ENCODE measurements around the gene ZBED2.

Gene ZBED2

GRCh38 chr3:111584744-111585143, 10.4 kb downstream of the ZBED2 start (continued):
- TF ChIP-seq GLIS3 (CRISPR knock-in tag; IDR thresholded peaks at IDR 0.05) (no peak), ZNF565 (CRISPR knock-in tag; conservative IDR thresholded peaks at IDR 0.05; ENCODE audit: low read depth) (no peak)
- TF ChIP-seq, protein P1, sequence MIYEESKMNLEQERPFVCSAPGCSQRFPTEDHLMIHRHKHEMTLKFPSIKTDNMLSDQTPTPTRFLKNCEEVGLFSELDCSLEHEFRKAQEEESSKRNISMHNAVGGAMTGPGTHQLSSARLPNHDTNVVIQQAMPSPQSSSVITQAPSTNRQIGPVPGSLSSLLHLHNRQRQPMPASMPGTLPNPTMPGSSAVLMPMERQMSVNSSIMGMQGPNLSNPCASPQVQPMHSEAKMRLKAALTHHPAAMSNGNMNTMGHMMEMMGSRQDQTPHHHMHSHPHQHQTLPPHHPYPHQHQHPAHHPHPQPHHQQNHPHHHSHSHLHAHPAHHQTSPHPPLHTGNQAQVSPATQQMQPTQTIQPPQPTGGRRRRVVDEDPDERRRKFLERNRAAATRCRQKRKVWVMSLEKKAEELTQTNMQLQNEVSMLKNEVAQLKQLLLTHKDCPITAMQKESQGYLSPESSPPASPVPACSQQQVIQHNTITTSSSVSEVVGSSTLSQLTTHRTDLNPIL (CRISPR knock-in tag; IDR thresholded peaks at IDR 0.05; ENCODE audit: low read depth) = no peak

- TF ChIP-seq GLIS3 (CRISPR knock-in tag; IDR thresholded peaks at IDR 0.05) = no peak
- TF ChIP-seq TCF4 (CRISPR knock-in tag; IDR thresholded peaks at IDR 0.05; ENCODE audit: borderline replicate concordance) = no peak
- no peak for TF ChIP-seq ESRRG (CRISPR knock-in tag; IDR thresholded peaks at IDR 0.05)
- 0 out of 2 replicates have a peak, but pooled peaks have one; percentile 24 for TF ChIP-seq ZC3H10 (CRISPR knock-in tag; IDR thresholded peaks at IDR 0.05)
- TF ChIP-seq ISL1 (CRISPR knock-in tag; IDR thresholded peaks at IDR 0.05) = peak; percentile 73
- TF ChIP-seq ZNF565 (CRISPR knock-in tag; conservative IDR thresholded peaks at IDR 0.05; ENCODE audit: low read depth) = no peak
- no peak for TF ChIP-seq TOX (CRISPR knock-in tag; IDR thresholded peaks at IDR 0.05; ENCODE audit: borderline replicate concordance)
- TF ChIP-seq RARB (CRISPR knock-in tag; IDR thresholded peaks at IDR 0.05) = no peak
- no peak for TF ChIP-seq SNAI2 (CRISPR knock-in tag; IDR thresholded peaks at IDR 0.05)
- TF ChIP-seq, protein P2, sequence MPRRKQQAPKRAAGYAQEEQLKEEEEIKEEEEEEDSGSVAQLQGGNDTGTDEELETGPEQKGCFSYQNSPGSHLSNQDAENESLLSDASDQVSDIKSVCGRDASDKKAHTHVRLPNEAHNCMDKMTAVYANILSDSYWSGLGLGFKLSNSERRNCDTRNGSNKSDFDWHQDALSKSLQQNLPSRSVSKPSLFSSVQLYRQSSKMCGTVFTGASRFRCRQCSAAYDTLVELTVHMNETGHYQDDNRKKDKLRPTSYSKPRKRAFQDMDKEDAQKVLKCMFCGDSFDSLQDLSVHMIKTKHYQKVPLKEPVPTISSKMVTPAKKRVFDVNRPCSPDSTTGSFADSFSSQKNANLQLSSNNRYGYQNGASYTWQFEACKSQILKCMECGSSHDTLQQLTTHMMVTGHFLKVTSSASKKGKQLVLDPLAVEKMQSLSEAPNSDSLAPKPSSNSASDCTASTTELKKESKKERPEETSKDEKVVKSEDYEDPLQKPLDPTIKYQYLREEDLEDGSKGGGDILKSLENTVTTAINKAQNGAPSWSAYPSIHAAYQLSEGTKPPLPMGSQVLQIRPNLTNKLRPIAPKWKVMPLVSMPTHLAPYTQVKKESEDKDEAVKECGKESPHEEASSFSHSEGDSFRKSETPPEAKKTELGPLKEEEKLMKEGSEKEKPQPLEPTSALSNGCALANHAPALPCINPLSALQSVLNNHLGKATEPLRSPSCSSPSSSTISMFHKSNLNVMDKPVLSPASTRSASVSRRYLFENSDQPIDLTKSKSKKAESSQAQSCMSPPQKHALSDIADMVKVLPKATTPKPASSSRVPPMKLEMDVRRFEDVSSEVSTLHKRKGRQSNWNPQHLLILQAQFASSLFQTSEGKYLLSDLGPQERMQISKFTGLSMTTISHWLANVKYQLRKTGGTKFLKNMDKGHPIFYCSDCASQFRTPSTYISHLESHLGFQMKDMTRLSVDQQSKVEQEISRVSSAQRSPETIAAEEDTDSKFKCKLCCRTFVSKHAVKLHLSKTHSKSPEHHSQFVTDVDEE (CRISPR knock-in tag; IDR thresholded peaks at IDR 0.05) = no peak
- TF ChIP-seq ZFP30 (CRISPR knock-in tag; IDR thresholded peaks at IDR 0.05) = no peak
- ATAC-seq = peak; percentile 90
These were observed 13.0 kb downstream of the ZBED2 start for GRCh38 chr3:111582120-111582474.

- no peak; the same call in 1 of the 3 replicates for ATAC-seq
- TF ChIP-seq ZC3H10 (CRISPR knock-in tag; IDR thresholded peaks at IDR 0.05) = no peak
- TF ChIP-seq, protein P2 (CRISPR knock-in tag; IDR thresholded peaks at IDR 0.05) = no peak
- TF ChIP-seq ZNF70 (CRISPR knock-in tag; IDR thresholded peaks at IDR 0.05) = no peak
- TF ChIP-seq OSR1 (CRISPR knock-in tag; IDR thresholded peaks at IDR 0.05) = no peak
- TF ChIP-seq ZNF8 (CRISPR knock-in tag; IDR thresholded peaks at IDR 0.05) = no peak
- TF ChIP-seq, protein P3, sequence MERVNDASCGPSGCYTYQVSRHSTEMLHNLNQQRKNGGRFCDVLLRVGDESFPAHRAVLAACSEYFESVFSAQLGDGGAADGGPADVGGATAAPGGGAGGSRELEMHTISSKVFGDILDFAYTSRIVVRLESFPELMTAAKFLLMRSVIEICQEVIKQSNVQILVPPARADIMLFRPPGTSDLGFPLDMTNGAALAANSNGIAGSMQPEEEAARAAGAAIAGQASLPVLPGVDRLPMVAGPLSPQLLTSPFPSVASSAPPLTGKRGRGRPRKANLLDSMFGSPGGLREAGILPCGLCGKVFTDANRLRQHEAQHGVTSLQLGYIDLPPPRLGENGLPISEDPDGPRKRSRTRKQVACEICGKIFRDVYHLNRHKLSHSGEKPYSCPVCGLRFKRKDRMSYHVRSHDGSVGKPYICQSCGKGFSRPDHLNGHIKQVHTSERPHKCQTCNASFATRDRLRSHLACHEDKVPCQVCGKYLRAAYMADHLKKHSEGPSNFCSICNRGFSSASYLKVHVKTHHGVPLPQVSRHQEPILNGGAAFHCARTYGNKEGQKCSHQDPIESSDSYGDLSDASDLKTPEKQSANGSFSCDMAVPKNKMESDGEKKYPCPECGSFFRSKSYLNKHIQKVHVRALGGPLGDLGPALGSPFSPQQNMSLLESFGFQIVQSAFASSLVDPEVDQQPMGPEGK (CRISPR knock-in tag; IDR thresholded peaks at IDR 0.05; ENCODE audit: borderline replicate concordance) = no peak
- no peak for TF ChIP-seq CSDC2 (CRISPR knock-in tag; IDR thresholded peaks at IDR 0.05)
- TF ChIP-seq BACH2 (CRISPR knock-in tag; IDR thresholded peaks at IDR 0.05; ENCODE audit: borderline replicate concordance) = no peak
- TF ChIP-seq, protein P4, sequence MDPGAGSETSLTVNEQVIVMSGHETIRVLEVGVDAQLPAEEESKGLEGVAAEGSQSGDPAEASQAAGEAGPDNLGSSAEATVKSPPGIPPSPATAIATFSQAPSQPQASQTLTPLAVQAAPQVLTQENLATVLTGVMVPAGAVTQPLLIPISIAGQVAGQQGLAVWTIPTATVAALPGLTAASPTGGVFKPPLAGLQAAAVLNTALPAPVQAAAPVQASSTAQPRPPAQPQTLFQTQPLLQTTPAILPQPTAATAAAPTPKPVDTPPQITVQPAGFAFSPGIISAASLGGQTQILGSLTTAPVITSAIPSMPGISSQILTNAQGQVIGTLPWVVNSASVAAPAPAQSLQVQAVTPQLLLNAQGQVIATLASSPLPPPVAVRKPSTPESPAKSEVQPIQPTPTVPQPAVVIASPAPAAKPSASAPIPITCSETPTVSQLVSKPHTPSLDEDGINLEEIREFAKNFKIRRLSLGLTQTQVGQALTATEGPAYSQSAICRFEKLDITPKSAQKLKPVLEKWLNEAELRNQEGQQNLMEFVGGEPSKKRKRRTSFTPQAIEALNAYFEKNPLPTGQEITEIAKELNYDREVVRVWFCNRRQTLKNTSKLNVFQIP (CRISPR knock-in tag; IDR thresholded peaks at IDR 0.05; ENCODE audit: borderline replicate concordance, low read depth) = no peak
- TF ChIP-seq, protein P5, sequence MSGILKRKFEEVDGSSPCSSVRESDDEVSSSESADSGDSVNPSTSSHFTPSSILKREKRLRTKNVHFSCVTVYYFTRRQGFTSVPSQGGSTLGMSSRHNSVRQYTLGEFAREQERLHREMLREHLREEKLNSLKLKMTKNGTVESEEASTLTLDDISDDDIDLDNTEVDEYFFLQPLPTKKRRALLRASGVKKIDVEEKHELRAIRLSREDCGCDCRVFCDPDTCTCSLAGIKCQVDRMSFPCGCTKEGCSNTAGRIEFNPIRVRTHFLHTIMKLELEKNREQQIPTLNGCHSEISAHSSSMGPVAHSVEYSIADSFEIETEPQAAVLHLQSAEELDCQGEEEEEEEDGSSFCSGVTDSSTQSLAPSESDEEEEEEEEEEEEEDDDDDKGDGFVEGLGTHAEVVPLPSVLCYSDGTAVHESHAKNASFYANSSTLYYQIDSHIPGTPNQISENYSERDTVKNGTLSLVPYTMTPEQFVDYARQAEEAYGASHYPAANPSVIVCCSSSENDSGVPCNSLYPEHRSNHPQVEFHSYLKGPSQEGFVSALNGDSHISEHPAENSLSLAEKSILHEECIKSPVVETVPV (CRISPR knock-in tag; IDR thresholded peaks at IDR 0.05) = no peak
These were observed 13.6 kb downstream of the ZBED2 start for GRCh38 chr3:111581403-111582119.

Data from SK-N-SH treated with all-trans-retinoic acid at 6 μM for 48 hours (cell line).